EL (cell line): ENCODE results near the gene FUT2.
"Not testable (repeated sequence)": the region's sequence is repeated elsewhere in the genome, so short reads cannot be mapped to it uniquely, and the experiment has no call there.

Experiments used
- DNase-seq: peaks from one replicate; pipeline ENCODE4 v3.0.0-alpha.2; 2016

FUT2 gene

DNA sequence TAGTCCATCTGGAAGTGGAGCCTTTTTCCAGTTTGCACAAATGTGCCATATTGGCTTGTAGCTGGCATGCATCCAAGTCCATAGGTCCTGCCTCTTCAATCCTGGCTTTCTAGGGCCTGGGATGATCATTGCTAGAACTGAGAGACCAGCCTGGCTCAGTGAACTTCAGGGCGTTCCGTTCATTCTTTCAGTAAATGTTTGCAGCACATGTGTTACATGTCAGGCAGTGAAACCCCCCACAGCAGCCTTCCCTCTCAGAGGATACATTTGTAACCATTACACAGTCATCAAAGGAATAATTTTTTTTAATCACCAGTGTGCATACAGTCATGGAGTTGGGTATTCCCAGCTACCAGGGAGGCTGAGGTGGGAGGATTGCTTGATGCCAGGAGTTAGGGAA, 9.7 kb downstream of the FUT2 start:
- DNase-seq: no peak

DNA sequence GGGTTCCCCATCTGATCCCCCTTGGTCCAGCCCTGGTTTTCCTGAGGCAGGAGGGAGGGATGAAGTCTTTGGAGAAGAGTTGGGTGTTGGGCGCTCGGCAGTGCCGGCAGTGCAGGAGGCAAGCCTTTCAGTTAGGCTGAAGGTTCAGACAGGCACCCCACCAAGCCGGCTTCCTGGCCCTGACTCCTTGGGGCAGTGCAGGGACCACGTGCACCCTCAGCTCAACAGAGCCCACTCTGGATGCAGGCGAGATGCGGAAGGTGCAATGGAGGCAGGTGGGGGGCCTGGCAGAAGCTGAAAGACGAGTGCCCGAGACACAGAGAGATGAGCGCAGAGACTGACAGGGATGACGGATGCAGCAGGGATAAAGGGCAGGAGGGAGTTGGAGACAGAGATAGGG, 12.7 kb downstream of the FUT2 start:
- no peak for DNase-seq

DNA sequence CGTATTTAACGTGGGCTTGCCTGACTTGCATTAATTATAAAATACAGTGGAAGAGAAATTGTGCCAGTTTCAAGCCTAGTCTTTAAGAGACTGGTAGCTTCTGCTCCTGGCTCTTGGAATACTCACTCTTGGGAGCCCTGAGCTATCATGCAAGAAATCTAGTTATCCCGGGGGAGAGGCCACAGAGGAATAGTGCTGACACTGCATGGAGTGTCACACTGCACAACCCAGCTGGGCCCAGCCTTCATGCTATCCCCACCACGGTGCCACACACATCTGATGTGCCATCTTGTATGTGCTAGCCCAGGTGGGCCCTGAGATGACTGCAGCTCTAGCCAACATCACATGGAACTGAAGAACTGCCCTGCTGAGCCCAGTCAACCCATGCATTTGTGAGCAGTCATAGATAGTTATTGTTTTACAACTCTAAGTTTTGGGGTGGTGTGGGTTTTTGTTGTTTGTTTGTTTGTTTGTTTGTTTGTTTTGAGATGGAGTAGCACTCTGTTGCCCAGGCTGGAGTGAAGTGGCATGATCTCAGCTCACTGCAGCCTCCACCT, 15.4 kb downstream of the FUT2 start:
- no peak for DNase-seq

GRCh38 chr19:48713041-48713863, 17.5 kb downstream of the FUT2 start:
- DNase-seq: peak; percentile 23

DNA sequence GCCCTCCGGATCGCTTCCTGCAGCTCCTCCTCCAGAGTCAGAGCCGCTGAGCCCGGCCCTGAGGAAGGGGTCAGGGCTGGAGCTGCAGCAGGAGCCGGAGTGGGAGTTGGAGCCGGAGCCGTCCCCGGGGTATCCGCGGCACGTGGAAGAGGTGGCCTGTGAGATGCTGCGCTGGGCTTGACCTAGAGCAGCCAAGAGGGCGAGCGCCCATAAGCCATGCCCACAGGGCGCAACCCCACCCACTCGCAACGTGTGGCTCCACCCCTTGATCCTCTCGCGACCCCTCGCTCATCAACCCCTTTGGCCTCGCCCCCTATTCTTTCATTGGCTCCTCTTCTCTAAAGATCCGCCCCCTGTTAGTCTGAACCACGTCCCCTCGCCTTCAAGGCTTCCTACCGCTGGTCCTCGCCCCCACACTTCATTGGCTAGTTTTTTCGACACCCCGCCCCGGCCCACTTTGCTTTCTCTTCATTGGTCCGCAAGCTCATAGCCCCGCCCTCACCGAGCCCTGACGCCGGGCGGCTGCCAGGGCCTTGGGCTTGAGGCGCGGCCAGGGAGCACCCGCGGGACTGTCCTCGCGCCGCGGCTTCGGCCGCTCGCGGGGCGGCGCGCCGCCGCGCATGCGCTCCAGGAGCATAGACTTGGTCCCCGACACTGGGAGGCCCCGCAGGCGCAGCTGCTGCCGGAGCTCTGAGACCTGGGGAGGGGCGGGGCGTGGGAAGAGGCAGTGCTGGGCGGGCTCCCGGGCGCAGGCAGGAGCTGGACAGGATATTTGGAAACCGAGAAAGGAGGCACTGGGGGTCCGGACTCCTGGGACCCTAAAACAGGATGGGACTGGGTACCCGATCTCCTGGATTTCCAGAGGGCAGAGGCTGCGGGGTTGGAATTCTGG, 18.3 kb downstream of the FUT2 start:
- peak; percentile 100 for DNase-seq

DNA sequence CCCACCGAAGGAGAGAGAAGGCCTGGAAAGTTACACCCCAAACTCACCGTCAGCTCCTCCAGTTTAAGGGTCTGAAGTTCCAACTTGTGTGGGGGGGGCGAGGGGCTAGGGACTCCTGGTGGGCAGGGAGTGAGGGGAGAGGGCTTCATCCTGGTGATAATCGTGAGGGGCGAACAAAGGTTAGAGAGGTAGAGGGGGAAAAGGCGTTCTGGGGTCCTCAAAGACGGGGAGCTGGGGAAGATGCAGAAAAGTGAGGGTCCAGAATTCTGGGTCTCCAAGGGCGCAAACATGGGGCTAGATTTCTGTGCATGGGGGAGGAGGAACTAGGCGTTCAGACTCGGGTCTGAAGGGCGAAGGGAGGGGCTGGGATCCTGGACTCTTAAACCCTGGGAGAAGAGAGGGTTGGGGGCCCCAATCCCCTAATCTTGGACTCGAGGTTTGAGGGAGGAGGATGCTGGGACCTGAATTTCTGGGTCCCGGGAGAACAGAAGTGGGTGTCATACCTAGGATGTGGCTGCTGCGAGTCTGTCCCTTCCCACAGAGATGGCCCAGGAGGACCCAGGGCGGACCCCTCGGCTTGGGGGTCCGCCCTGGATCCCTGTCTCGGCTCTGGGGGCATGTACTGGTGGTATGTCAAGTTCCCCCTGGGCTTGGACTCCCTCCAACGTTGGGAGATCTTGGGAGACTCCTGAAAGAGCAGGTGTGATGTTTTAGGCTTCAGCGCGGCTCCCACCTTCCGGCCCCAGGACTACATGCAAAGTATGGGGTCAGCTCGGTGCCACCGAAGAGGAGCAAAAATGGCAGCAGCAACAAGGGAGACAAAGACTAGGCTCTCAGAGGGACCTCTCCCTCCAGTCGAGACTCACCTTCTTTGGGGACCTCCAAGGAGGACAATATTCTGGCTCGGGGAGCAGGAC, 19.2 kb downstream of the FUT2 start:
- DNase-seq: no peak

DNA sequence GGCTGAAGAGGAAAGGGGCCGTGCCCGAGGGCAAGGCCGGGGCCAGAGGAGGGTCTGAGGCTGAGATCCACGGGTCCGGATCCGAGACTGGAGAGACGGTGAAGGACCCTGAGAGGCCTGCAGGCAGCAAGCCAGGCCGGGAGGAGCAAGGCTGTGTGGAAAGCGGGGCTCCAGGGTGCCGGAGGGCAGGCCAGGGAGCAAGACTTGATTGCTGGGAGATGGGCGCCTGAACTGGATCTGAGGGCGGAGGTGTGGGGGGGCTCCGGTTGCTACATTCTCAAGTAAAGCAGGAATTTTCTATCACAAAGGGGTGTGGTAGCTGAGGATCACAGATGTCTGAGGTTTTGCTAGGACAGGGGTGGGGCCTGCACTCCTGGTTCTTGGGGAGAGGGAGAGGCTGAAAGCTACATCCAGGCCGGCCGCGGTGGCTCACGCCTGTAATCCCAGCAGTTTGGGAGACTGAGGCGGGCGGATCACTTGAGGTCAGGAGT, 20.0 kb downstream of the FUT2 start:
- DNase-seq: peak; percentile 40

GRCh38 chr19:48716562-48717291, 21.0 kb downstream of the FUT2 start:
- DNase-seq: peak; percentile 79

DNA sequence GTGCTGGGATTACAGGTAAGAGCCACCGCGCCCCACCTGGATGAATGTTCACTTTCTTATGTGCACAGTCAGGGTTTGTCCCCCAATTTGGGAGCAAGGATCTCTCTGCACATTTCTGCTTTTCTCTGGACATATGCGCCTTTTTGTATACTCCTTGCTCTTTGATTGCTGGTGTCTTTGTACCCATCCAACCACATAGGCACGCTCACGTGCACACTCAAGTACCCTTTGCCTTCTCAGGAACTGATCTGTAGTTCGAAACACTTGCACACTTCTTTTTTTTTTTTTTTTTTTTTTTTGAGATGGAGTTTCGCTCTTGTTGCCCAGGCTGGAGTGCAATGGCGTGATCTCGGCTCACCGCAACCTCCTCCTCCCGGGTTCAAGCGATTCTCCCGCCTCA, 22.3 kb downstream of the FUT2 start:
- DNase-seq: not testable (repeated sequence)

DNA sequence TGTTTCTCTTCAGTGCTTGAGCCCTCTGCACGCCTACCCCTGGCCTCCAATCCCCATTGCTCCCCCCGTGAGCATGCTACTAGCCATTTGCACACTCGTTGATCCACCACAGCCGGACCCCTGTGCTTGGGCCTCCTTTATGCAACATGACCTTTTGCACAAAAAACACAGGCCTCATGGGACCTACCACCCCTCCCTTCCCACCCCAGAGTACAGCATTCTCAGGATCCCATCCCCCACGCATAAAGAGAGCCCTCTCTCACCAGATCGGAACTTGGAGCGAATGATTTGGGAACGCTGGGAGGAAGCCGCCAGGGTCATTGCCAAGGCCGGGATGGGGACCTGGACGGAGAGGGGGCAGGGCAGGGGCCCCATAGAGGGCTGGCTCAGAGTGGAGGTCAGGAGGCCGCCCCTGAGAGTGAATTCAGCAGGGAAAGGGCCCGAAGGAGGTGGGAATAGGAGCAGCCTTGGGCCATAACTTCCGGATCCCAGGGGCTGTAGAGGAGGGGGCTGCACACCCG, 23.0 kb downstream of the FUT2 start:
- no peak for DNase-seq

DNA sequence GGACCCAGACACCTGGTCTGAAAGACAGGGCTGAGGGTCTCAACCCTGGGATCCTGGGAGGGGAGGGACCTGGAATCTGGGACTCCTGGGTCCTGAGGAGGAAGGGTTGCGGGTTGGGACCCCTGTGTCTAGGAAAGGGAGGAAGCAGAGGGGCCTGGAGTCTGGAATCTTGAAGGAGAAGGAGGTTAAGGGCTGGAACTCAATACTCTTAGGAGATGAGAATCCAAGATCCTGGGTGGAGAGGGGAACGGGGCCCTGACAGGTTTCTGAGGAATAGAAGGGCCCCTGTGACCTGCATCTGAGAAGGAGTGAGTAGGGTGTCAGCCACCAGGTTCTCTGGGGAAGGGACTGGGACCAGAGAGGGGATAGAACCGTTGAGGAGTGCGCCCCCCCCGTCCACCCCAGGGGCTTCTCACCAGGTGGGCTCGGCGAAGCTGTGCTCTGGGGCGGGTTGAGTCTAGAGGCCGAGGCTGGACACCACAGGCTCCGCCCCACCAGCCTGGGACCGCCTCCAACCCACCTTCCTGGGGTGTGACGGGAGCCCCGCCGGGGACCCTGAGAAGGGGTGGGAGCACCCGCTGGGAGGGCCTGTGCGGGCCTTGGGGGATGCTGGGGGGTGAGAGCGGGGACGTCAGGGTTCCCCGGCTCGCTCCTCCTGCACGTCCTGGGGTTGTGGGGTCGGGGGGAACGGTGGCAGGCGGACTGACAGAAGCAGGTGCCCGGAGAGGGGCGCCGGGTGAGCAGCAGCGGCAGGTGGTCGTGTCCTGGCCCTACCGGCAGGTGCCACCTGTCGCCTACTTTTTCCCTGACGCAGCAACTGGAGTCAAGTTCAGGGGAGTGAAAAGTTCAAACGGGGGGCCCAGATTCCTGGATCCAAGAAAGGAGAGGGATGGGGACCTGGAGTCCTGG, 23.7 kb downstream of the FUT2 start, which contains the start of gene MAMSTR:
TSS of gene MAMSTR (minus strand) at position 463 of the 909 bp plus-strand sequence. CDS start 694 bp downstream, outside the sequence.
- no peak for DNase-seq

DNA sequence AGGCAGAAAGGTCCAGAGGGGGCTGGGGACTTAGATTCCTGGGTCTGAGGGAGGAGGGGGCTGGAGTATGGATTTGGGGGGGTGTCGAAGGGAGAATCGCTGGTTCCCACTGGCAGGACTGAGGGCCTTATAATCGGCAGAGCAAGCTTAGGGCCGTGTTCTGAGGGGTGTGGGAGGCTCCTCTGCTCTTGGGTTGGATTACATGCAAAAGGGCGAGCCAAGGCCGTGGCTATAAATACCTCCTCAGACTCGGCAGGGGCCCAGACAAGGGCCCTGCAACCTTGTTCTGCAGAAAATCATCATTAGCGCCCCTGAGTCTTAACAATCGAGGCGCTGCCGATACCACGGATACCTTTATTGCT, 24.5 kb downstream of the FUT2 start:
- no peak for DNase-seq

GRCh38 chr19:48720613-48721296, 25.0 kb downstream of the FUT2 start:
- DNase-seq: peak; percentile 100

- no peak for DNase-seq
Measured at GRCh38 chr19:48722196-48722708, 26.5 kb downstream of the FUT2 start.

GRCh38 chr19:48724796-48725753, 29.3 kb downstream of the FUT2 start:
- DNase-seq: peak; percentile 96

GRCh38 chr19:48726556-48726955, 30.8 kb downstream of the FUT2 start:
- no peak for DNase-seq

DNA sequence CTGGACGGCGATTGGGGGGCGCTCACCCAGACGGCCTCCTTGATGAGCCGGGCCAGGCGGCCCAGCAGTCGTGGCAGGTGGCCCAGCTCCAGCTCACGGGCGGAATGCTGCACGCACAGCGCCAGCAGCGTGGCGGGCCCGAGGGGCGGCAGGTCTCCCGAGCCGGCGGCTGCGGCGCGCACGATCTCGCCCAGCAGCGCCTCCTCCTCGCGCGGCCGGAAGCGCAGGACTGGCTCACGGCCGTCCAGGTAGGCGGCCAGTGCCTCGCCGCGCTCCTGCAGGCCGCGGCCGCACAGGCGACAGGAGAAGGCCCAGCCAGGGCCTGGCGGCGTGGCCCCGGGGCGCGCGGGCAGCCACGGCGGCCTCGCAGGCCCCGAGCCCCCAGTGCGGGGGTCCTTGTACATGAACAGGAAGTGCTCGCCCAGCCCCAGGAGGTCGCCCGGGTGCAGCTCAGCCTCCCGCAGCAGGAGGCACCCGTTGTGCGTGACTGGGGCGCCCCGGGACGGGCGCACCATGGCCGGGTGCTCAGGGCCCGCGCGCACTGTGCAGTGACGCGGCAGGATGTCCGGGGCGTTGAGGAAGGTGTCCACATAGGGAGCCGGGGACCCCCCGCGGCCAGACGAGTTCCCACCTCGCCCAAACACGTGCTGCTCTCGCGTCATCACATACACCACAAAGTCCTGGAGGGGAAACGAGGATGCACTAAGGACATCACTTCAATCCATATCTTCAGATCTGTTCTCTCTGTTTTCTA, 33.3 kb downstream of the FUT2 start:
- no peak for DNase-seq
